ENCODE measurements around the gene ALDH16A1.

Gene ALDH16A1

GRCh38 chr19:49453013-49453756 lies at the start of gene ALDH16A1:
TSS of gene ALDH16A1 (plus strand) at chr19:49453225. CDS start at chr19:49453332, 107 bp downstream.
- in situ Hi-C loops (cut with MboI; ENCODE audit: low sequenced_read_pairs) = no loop called here

GRCh38 chr19:49403404-49404187 lies 49.4 kb upstream of the ALDH16A1 start:
- in situ Hi-C loops (cut with MboI; ENCODE audit: low sequenced_read_pairs) = no loop called here

GRCh38 chr19:49407079-49407478 lies 45.9 kb upstream of the ALDH16A1 start:
- in situ Hi-C loops (cut with MboI; ENCODE audit: low sequenced_read_pairs) = no loop called here

GRCh38 chr19:49407482-49408015 lies 45.5 kb upstream of the ALDH16A1 start:
- in situ Hi-C loops (cut with MboI; ENCODE audit: low sequenced_read_pairs) = no loop called here

- in situ Hi-C loops (cut with MboI; ENCODE audit: low sequenced_read_pairs) = no loop called here
Measured at GRCh38 chr19:49408816-49409440, 44.1 kb upstream of the ALDH16A1 start.

- in situ Hi-C loops (cut with MboI; ENCODE audit: low sequenced_read_pairs) = no loop called here
Measured at GRCh38 chr19:49409441-49410029, 43.5 kb upstream of the ALDH16A1 start.

GRCh38 chr19:49411681-49412326 lies 41.2 kb upstream of the ALDH16A1 start:
- in situ Hi-C loops (cut with MboI; ENCODE audit: low sequenced_read_pairs) = no loop called here

- in situ Hi-C loops (cut with MboI; ENCODE audit: low sequenced_read_pairs) = no loop called here
Measured at GRCh38 chr19:49413348-49413747, 39.7 kb upstream of the ALDH16A1 start.

- in situ Hi-C loops (cut with MboI; ENCODE audit: low sequenced_read_pairs) = no loop called here
Measured at GRCh38 chr19:49414256-49414655, 38.8 kb upstream of the ALDH16A1 start.

- in situ Hi-C loops (cut with MboI; ENCODE audit: low sequenced_read_pairs) = no loop called here
Measured at GRCh38 chr19:49415102-49415809, 37.8 kb upstream of the ALDH16A1 start.

- in situ Hi-C loops (cut with MboI; ENCODE audit: low sequenced_read_pairs) = no loop called here
Measured at GRCh38 chr19:49415810-49416200, 37.2 kb upstream of the ALDH16A1 start.

- in situ Hi-C loops (cut with MboI; ENCODE audit: low sequenced_read_pairs) = no loop called here
Measured at GRCh38 chr19:49417088-49417487, 35.9 kb upstream of the ALDH16A1 start.

- in situ Hi-C loops (cut with MboI; ENCODE audit: low sequenced_read_pairs) = no loop called here
Measured at GRCh38 chr19:49418511-49418910, 34.5 kb upstream of the ALDH16A1 start.

GRCh38 chr19:49419173-49419572 lies 33.9 kb upstream of the ALDH16A1 start:
- in situ Hi-C loops (cut with MboI; ENCODE audit: low sequenced_read_pairs) = no loop called here

- in situ Hi-C loops (cut with MboI; ENCODE audit: low sequenced_read_pairs) = no loop called here
Measured at GRCh38 chr19:49420227-49420626, 32.8 kb upstream of the ALDH16A1 start.

- in situ Hi-C loops (cut with MboI; ENCODE audit: low sequenced_read_pairs) = no loop called here
Measured at GRCh38 chr19:49421039-49421877, 31.8 kb upstream of the ALDH16A1 start.

GRCh38 chr19:49421878-49422202 lies 31.2 kb upstream of the ALDH16A1 start:
- in situ Hi-C loops (cut with MboI; ENCODE audit: low sequenced_read_pairs) = no loop called here

GRCh38 chr19:49422407-49423070 lies 30.5 kb upstream of the ALDH16A1 start:
- in situ Hi-C loops (cut with MboI; ENCODE audit: low sequenced_read_pairs) = no loop called here

Data from hTERT RPE-1 (cell line).